ENCODE measurements around the gene RFPL3.

RFPL3 gene

GRCh38 chr22:32324505-32325415 is 32.9 kb upstream of the RFPL3 start:
- in situ Hi-C loops (cut with MboI; ENCODE audit: low sequenced_read_pairs, unreplicated experiment), result no loop called here
- TF ChIP-seq CTCF (IDR thresholded peaks at IDR 0.05; ENCODE audit: borderline replicate concordance, control extremely low read depth, extremely low read depth, insufficient read depth, missing control alignments), result no peak
- no peak for DNase-seq (ENCODE audit: low spot score)

GRCh38 chr22:32325416-32325801 is 32.3 kb upstream of the RFPL3 start:
- no peak for TF ChIP-seq CTCF (IDR thresholded peaks at IDR 0.05; ENCODE audit: borderline replicate concordance, control extremely low read depth, extremely low read depth, insufficient read depth, missing control alignments)
- in situ Hi-C loops (cut with MboI; ENCODE audit: low sequenced_read_pairs, unreplicated experiment), result no loop called here
- no peak for DNase-seq (ENCODE audit: low spot score)

- DNase-seq (ENCODE audit: low spot score), result no peak
- no peak for TF ChIP-seq CTCF (IDR thresholded peaks at IDR 0.05; ENCODE audit: borderline replicate concordance, control extremely low read depth, extremely low read depth, insufficient read depth, missing control alignments)
- in situ Hi-C loops (cut with MboI; ENCODE audit: low sequenced_read_pairs, unreplicated experiment), result no loop called here
These were observed 31.8 kb upstream of the RFPL3 start for GRCh38 chr22:32325811-32326237.

GRCh38 chr22:32326647-32327046 is 31.0 kb upstream of the RFPL3 start:
- in situ Hi-C loops (cut with MboI; ENCODE audit: low sequenced_read_pairs, unreplicated experiment), result no loop called here
- DNase-seq (ENCODE audit: low spot score), result no peak
- TF ChIP-seq CTCF (IDR thresholded peaks at IDR 0.05; ENCODE audit: borderline replicate concordance, control extremely low read depth, extremely low read depth, insufficient read depth, missing control alignments), result no peak

- in situ Hi-C loops (cut with MboI; ENCODE audit: low sequenced_read_pairs, unreplicated experiment), result no loop called here
- DNase-seq (ENCODE audit: low spot score), result no peak
- TF ChIP-seq CTCF (IDR thresholded peaks at IDR 0.05; ENCODE audit: borderline replicate concordance, control extremely low read depth, extremely low read depth, insufficient read depth, missing control alignments), result no peak
These were observed 30.6 kb upstream of the RFPL3 start for GRCh38 chr22:32327066-32327465.

- no peak for TF ChIP-seq CTCF (IDR thresholded peaks at IDR 0.05; ENCODE audit: borderline replicate concordance, control extremely low read depth, extremely low read depth, insufficient read depth, missing control alignments)
- DNase-seq (ENCODE audit: low spot score), result no peak
- in situ Hi-C loops (cut with MboI; ENCODE audit: low sequenced_read_pairs, unreplicated experiment), result no loop called here
These were observed 30.0 kb upstream of the RFPL3 start for GRCh38 chr22:32327596-32328171.
